ENCODE measurements around the gene TLE5. TPM values are rescaled to one million over a fixed set of nuclear protein-coding genes. Genes with fewer than 3 reads are reported as not detected.

The TLE5 gene
- total and polyA plus RNA-seq, 2 experiments from 2014 or later: 130 to 154 TPM

DNA sequence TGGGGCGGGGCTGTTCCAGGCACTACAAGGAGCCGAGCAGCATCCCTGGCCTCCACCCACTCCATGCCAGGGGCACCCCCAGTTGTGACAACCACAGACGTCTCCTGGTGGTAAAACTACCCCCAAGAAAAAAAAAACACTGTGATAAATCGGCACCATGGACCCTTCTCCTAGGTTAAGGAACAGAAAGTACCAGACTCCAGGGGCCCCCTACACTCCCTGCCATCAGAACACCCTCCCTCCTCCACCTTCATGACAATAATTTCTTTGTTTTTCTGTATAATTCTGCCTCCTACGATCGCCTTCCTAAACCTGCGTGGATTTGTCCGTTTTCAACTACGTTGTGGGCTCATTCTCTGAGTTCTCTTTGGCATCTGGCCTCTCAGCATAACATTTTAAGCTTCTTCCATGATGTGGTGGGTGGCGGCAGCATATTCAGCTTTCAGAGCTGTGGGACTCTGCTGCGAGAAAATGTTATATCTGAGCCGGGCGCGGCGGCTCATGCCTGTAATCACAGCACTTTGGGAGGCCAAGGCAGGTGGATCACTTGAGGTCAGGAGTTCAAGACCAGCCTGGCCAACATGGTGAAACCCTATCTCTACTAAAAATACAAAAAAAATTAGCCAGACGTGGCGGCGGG is 41.9 kb downstream of the TLE5 start:
- ATAC-seq (no peak), DNase-seq (ENCODE audit: low spot score) (no peak)
- Mint-ChIP-seq H3K36me3 (ENCODE audit: low read depth) (no peaks in the 10 kb centered on the region), H3K4me3 (no peak overlapping the region), H3K4me1 (peaks cover 16% of the 10 kb centered on the region), H3K27ac (no peak overlapping the region), H3K27me3 (ENCODE audit: insufficient read depth, low read depth, poor library complexity) (peaks cover 30% of the 10 kb centered on the region), H3K9me3 (no peaks in the 10 kb centered on the region)
- H2AFZ ChIP-seq: no peak overlapping the region
- H3K9me2 ChIP-seq (ENCODE audit: insufficient read depth): no peaks in the 10 kb centered on the region
- H3K4me2 ChIP-seq: no peak overlapping the region
- H3F3A ChIP-seq (replicated peaks; ENCODE audit: low read depth): no peaks in the 10 kb centered on the region
- H3K27me3 ChIP-seq (ENCODE audit: insufficient read depth): peaks cover 15% of the 10 kb centered on the region; the same call in 1 of the 2 replicates
- no peaks in the 10 kb centered on the region for H3K36me3 ChIP-seq (ENCODE audit: insufficient read depth)
- no peak overlapping the region for H3K27ac ChIP-seq (ENCODE audit: low read depth)
- no peak overlapping the region for H3K4me3 ChIP-seq
- H3K79me2 ChIP-seq (replicated peaks; ENCODE audit: insufficient read depth): no peaks in the 10 kb centered on the region
- TF ChIP-seq NANOG (IDR thresholded peaks at IDR 0.05; ENCODE audit: borderline replicate concordance): no peak
- no peak for TF ChIP-seq STAT1 (IDR thresholded peaks at IDR 0.05; ENCODE audit: unreplicated experiment)
- TF ChIP-seq, protein P1, sequence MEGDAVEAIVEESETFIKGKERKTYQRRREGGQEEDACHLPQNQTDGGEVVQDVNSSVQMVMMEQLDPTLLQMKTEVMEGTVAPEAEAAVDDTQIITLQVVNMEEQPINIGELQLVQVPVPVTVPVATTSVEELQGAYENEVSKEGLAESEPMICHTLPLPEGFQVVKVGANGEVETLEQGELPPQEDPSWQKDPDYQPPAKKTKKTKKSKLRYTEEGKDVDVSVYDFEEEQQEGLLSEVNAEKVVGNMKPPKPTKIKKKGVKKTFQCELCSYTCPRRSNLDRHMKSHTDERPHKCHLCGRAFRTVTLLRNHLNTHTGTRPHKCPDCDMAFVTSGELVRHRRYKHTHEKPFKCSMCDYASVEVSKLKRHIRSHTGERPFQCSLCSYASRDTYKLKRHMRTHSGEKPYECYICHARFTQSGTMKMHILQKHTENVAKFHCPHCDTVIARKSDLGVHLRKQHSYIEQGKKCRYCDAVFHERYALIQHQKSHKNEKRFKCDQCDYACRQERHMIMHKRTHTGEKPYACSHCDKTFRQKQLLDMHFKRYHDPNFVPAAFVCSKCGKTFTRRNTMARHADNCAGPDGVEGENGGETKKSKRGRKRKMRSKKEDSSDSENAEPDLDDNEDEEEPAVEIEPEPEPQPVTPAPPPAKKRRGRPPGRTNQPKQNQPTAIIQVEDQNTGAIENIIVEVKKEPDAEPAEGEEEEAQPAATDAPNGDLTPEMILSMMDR (conservative IDR thresholded peaks at IDR 0.05; ENCODE audit: low read depth in 2 of 2): no peak
- no peak for TF ChIP-seq JUNB (IDR thresholded peaks at IDR 0.05; ENCODE audit: unreplicated experiment)
- TF ChIP-seq, protein P2, sequence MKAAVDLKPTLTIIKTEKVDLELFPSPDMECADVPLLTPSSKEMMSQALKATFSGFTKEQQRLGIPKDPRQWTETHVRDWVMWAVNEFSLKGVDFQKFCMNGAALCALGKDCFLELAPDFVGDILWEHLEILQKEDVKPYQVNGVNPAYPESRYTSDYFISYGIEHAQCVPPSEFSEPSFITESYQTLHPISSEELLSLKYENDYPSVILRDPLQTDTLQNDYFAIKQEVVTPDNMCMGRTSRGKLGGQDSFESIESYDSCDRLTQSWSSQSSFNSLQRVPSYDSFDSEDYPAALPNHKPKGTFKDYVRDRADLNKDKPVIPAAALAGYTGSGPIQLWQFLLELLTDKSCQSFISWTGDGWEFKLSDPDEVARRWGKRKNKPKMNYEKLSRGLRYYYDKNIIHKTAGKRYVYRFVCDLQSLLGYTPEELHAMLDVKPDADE (IDR thresholded peaks at IDR 0.05): no peak
- TF ChIP-seq POLR2AphosphoS5 (IDR thresholded peaks at IDR 0.05; ENCODE audit: low read depth): no peak
- no peak for TF ChIP-seq ZNF331 (CRISPR knock-in tag; IDR thresholded peaks at IDR 0.05; ENCODE audit: low read depth)
- TF ChIP-seq CREB1 (CRISPR knock-in tag; IDR thresholded peaks at IDR 0.05; ENCODE audit: low read depth): no peak
- no peak for TF ChIP-seq ZNF114 (CRISPR knock-in tag; IDR thresholded peaks at IDR 0.05)
- no peak for TF ChIP-seq EZH2 (IDR thresholded peaks at IDR 0.05; ENCODE audit: low read depth, unreplicated experiment)
- no peaks in the 10 kb centered on the region for H4K20me1 ChIP-seq (replicated peaks; ENCODE audit: insufficient read depth)
- H3K4me1 ChIP-seq (ENCODE audit: insufficient read depth): peaks cover 10% of the 10 kb centered on the region; the same call in 1 of the 2 replicates

DNA sequence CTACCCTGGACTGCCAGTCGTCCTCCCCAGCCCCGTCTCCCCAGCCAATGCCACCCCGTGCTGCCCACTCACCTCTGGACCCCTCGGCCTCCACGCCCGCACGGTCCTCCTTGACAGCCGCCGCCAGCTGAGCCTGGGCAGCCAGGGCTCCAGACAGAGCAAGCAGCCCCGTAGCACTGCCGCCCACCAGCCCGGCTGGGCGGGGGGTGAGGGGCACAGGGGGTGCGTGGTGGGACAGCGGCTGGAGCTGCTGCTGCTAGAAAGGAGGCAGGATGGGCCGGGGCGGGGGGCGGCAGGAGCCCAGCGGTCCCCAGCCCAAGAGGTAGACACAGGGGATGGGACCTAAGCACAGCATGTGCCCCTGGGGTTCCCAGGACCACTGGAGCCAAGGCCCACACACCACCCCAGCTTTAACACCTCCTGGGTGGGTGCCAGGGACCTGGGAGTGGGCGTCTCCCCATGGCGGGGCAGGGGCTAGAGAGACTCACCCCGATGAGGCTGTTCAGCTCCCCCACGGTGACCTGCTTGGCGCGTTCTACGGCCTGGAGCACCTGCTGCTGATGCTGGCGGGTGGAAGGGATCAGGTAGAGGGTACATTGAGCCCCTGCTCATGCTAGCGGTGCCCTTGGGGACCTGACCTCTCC is 43.0 kb downstream of the TLE5 start:
- Histone ChIP-seq H3K4me1 (ENCODE audit: insufficient read depth) (peaks cover 3% of the 10 kb centered on the region; the same call in 1 of the 2 replicates), H3K79me2 (replicated peaks; ENCODE audit: insufficient read depth) (no peaks in the 10 kb centered on the region), H4K20me1 (replicated peaks; ENCODE audit: insufficient read depth) (no peaks in the 10 kb centered on the region), H3K4me3 (no peak overlapping the region), H2AFZ (no peak overlapping the region), H3K36me3 (ENCODE audit: insufficient read depth) (no peaks in the 10 kb centered on the region), H3K27me3 (ENCODE audit: insufficient read depth) (peaks cover 5% of the 10 kb centered on the region; the same call in 1 of the 2 replicates), H3K9me2 (ENCODE audit: insufficient read depth) (no peaks in the 10 kb centered on the region), H3K27ac (ENCODE audit: low read depth) (no peak overlapping the region), H3F3A (replicated peaks; ENCODE audit: low read depth) (no peaks in the 10 kb centered on the region), H3K4me2 (no peak overlapping the region)
- ATAC-seq (no peak), DNase-seq (ENCODE audit: low spot score) (no peak)
- Mint-ChIP-seq H3K27ac (no peak overlapping the region), H3K36me3 (ENCODE audit: low read depth) (no peaks in the 10 kb centered on the region), H3K4me1 (peaks cover 6% of the 10 kb centered on the region), H3K9me3 (no peaks in the 10 kb centered on the region), H3K4me3 (no peak overlapping the region), H3K27me3 (ENCODE audit: insufficient read depth, low read depth, poor library complexity) (peaks cover 23% of the 10 kb centered on the region)
- TF ChIP-seq ZNF114 (CRISPR knock-in tag; IDR thresholded peaks at IDR 0.05) (no peak), NANOG (IDR thresholded peaks at IDR 0.05; ENCODE audit: borderline replicate concordance) (no peak), EZH2 (IDR thresholded peaks at IDR 0.05; ENCODE audit: low read depth, unreplicated experiment) (no peak), POLR2AphosphoS5 (IDR thresholded peaks at IDR 0.05; ENCODE audit: low read depth) (no peak), JUNB (IDR thresholded peaks at IDR 0.05; ENCODE audit: unreplicated experiment) (no peak), ZNF331 (CRISPR knock-in tag; IDR thresholded peaks at IDR 0.05; ENCODE audit: low read depth) (no peak), EZH2phosphoT487 (IDR thresholded peaks at IDR 0.05; ENCODE audit: unreplicated experiment) (no peak), STAT1 (IDR thresholded peaks at IDR 0.05; ENCODE audit: unreplicated experiment) (no peak)
- TF ChIP-seq, protein P2 (IDR thresholded peaks at IDR 0.05): no peak
- TF ChIP-seq, protein P1 (conservative IDR thresholded peaks at IDR 0.05; ENCODE audit: low read depth in 2 of 2): no peak
- TF ChIP-seq, protein P3, sequence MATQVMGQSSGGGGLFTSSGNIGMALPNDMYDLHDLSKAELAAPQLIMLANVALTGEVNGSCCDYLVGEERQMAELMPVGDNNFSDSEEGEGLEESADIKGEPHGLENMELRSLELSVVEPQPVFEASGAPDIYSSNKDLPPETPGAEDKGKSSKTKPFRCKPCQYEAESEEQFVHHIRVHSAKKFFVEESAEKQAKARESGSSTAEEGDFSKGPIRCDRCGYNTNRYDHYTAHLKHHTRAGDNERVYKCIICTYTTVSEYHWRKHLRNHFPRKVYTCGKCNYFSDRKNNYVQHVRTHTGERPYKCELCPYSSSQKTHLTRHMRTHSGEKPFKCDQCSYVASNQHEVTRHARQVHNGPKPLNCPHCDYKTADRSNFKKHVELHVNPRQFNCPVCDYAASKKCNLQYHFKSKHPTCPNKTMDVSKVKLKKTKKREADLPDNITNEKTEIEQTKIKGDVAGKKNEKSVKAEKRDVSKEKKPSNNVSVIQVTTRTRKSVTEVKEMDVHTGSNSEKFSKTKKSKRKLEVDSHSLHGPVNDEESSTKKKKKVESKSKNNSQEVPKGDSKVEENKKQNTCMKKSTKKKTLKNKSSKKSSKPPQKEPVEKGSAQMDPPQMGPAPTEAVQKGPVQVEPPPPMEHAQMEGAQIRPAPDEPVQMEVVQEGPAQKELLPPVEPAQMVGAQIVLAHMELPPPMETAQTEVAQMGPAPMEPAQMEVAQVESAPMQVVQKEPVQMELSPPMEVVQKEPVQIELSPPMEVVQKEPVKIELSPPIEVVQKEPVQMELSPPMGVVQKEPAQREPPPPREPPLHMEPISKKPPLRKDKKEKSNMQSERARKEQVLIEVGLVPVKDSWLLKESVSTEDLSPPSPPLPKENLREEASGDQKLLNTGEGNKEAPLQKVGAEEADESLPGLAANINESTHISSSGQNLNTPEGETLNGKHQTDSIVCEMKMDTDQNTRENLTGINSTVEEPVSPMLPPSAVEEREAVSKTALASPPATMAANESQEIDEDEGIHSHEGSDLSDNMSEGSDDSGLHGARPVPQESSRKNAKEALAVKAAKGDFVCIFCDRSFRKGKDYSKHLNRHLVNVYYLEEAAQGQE (IDR thresholded peaks at IDR 0.05; ENCODE audit: unreplicated experiment): no peak

Measured in GM23338 (cell line).